H1 (cell line): ENCODE measurements around the gene AIMP1. TPM values are rescaled to one million over a fixed set of nuclear protein-coding genes. Genes with fewer than 3 reads are reported as not detected.

ENCODE experiments used
- ATF3 ChIP-seq: IDR thresholded peaks from 2 replicates; pipeline ENCODE4 v1.6.1; 2011; ENCODE audit warnings: low read depth, mild to moderate bottlenecking, low read length; ENCODE audit not compliant: insufficient read depth
- EZH2 ChIP-seq: fragments of 200-600 bp; sonication (generic); IDR thresholded peaks from 2 replicates; pipeline ENCODE4 v1.7.1; 2012; ENCODE audit warnings: low read depth, mild to moderate bottlenecking, moderate library complexity, low read length, inconsistent platforms; ENCODE audit not compliant: severe bottlenecking
- TAF7 ChIP-seq: optimal IDR thresholded peaks from 2 replicates; pipeline ENCODE3; 2011; ENCODE audit warnings: low read depth, mild to moderate bottlenecking, inconsistent platforms, low read length, moderate library complexity, borderline replicate concordance
- polyA plus RNA-seq, 7 experiments: library from polyadenylated mRNA; depleted of rRNA in 3 of 7; stranded (reverse) in 5 of 7; unstranded in 2 of 7; fragments of >200 nt in 5 of 7; fragments of 200-250 nt in 2 of 7; gene quantifications; 1 replicate in 5 of 7; 2 replicates in 1 of 7; 4 replicates in 1 of 7; pipeline versions ENCODE4 v1.2.1 to v1.2.3, GENCODE V29; 2011 to 2013; ENCODE audit warnings: missing spikeins in 2 of 7, mixed read lengths in 2 of 7
- total RNA-seq: library from RNA; stranded (reverse); fragmentation: NEBNext Ultra II Directional; extraction: Animal tissue kit (Norgen Biotek cat#: 25700); gene quantifications from 2 replicates; pipeline ENCODE4 v1.2.1, GENCODE V29; 2021

Gene AIMP1
- total and polyA plus RNA-seq, 2 of the 8 experiments (the other 6 are each of a cell fraction or from before 2014, with no cell fraction given): 7.9 to 54.6 TPM

GRCh38 chr4:106314960-106315359 is 1.4 kb upstream of the AIMP1 start (continued):
- TF ChIP-seq ATF3 (no peak), EZH2 (no peak), TAF7 (no peak)
